ENCODE measurements around the gene CCNF.

DNA sequence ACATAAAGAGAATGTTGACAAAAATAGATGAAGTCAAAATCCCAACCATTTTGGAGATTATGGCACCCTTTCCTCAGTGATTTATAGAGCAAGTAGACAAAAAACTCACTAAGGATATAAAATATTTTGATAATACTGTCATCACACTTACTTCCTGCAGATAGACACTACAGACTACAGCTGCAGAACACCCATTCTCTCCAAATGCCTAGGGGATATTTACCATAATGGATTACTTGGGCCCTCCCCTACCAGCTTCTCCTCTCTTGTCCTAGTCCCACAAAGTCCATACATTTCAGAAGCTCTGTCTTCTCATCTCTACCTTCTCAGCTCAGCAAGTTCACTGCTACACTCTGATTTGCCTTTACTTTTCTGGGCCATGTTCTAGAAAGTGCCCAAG is 37.2 kb upstream of the CCNF start:
- TF ChIP-seq, protein P1, sequence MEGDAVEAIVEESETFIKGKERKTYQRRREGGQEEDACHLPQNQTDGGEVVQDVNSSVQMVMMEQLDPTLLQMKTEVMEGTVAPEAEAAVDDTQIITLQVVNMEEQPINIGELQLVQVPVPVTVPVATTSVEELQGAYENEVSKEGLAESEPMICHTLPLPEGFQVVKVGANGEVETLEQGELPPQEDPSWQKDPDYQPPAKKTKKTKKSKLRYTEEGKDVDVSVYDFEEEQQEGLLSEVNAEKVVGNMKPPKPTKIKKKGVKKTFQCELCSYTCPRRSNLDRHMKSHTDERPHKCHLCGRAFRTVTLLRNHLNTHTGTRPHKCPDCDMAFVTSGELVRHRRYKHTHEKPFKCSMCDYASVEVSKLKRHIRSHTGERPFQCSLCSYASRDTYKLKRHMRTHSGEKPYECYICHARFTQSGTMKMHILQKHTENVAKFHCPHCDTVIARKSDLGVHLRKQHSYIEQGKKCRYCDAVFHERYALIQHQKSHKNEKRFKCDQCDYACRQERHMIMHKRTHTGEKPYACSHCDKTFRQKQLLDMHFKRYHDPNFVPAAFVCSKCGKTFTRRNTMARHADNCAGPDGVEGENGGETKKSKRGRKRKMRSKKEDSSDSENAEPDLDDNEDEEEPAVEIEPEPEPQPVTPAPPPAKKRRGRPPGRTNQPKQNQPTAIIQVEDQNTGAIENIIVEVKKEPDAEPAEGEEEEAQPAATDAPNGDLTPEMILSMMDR (IDR thresholded peaks at IDR 0.05; ENCODE audit: insufficient read depth, low read length), result no peak
- TF ChIP-seq, protein P2, sequence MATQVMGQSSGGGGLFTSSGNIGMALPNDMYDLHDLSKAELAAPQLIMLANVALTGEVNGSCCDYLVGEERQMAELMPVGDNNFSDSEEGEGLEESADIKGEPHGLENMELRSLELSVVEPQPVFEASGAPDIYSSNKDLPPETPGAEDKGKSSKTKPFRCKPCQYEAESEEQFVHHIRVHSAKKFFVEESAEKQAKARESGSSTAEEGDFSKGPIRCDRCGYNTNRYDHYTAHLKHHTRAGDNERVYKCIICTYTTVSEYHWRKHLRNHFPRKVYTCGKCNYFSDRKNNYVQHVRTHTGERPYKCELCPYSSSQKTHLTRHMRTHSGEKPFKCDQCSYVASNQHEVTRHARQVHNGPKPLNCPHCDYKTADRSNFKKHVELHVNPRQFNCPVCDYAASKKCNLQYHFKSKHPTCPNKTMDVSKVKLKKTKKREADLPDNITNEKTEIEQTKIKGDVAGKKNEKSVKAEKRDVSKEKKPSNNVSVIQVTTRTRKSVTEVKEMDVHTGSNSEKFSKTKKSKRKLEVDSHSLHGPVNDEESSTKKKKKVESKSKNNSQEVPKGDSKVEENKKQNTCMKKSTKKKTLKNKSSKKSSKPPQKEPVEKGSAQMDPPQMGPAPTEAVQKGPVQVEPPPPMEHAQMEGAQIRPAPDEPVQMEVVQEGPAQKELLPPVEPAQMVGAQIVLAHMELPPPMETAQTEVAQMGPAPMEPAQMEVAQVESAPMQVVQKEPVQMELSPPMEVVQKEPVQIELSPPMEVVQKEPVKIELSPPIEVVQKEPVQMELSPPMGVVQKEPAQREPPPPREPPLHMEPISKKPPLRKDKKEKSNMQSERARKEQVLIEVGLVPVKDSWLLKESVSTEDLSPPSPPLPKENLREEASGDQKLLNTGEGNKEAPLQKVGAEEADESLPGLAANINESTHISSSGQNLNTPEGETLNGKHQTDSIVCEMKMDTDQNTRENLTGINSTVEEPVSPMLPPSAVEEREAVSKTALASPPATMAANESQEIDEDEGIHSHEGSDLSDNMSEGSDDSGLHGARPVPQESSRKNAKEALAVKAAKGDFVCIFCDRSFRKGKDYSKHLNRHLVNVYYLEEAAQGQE (IDR thresholded peaks at IDR 0.05; ENCODE audit: insufficient replicate concordance, low read depth), result no peak
- TF ChIP-seq POLR2AphosphoS5 (IDR thresholded peaks at IDR 0.05; ENCODE audit: low read depth) (no peak), GABPA (IDR thresholded peaks at IDR 0.05; ENCODE audit: low read depth) (no peak)
